HepG2 (cell line): Measurements from ENCODE around the gene PIEZO2. TPM values are rescaled to one million over a fixed set of nuclear protein-coding genes. Genes with fewer than 3 reads are reported as not detected.

Source experiments
- ATM ChIP-seq: fragments of 450-650 bp; IDR thresholded peaks from 2 replicates; pipeline ENCODE4 v1.7.1; 2017; ENCODE audit warnings: mild to moderate bottlenecking, borderline replicate concordance
- CCDC6 ChIP-seq: sonication (generic); formaldehyde crosslinking; IDR thresholded peaks from 2 replicates; pipeline ENCODE4 v1.8.1; 2022; ENCODE audit warnings: mild to moderate bottlenecking, missing genetic modification reagents, moderate library complexity
- CREB1 ChIP-seq, 2 experiments: fragments of 450-650 bp in 1 of 2; IDR thresholded peaks; 2 replicates each; pipeline ENCODE4 v1.6.1; 2016 to 2017; ENCODE audit warnings: control low read depth in 1 of 2, mild to moderate bottlenecking in 1 of 2, missing compliant biosample characterization in 1 of 2, missing genetic modification characterization in 1 of 2
- DPF2 ChIP-seq: sonication (generic); formaldehyde crosslinking; IDR thresholded peaks from 2 replicates; pipeline ENCODE4 v1.4.0; 2020; ENCODE audit warnings: mild to moderate bottlenecking, low read depth, missing genetic modification reagents, borderline replicate concordance
- DR1 ChIP-seq: sonication (generic); formaldehyde crosslinking; IDR thresholded peaks from 2 replicates; pipeline ENCODE4 v1.8.0; 2021; ENCODE audit warnings: mild to moderate bottlenecking, missing genetic modification reagents, inconsistent platforms
- IRF2 ChIP-seq: IDR thresholded peaks from 2 replicates; pipeline ENCODE4 v1.6.1; 2018; ENCODE audit warnings: missing genetic modification reagents, missing compliant biosample characterization
- KDM5A ChIP-seq: fragments of 200-600 bp; sonication (generic); IDR thresholded peaks from 2 replicates; pipeline ENCODE4 v1.7.0; 2018; ENCODE audit warnings: antibody characterized with exemption, mild to moderate bottlenecking, low read length, borderline replicate concordance
- KLF6 ChIP-seq: IDR thresholded peaks from 2 replicates; pipeline ENCODE4 v1.8.0; 2016; ENCODE audit warnings: missing biosample characterization, missing genetic modification reagents
- MED1 ChIP-seq: sonication (generic); formaldehyde crosslinking; IDR thresholded peaks from 2 replicates; pipeline ENCODE4 v1.4.0; 2020; ENCODE audit warnings: missing genetic modification reagents
- POLR2AphosphoS2 ChIP-seq: IDR thresholded peaks from 2 replicates; pipeline ENCODE4 v1.6.1; 2011; ENCODE audit warnings: low read depth, low read length, improper control_type of control experiment
- TBL1XR1 ChIP-seq: fragments of 150-350 bp; IDR thresholded peaks from 2 replicates; pipeline ENCODE4 v1.6.1; 2014; ENCODE audit warnings: borderline replicate concordance, low read length; ENCODE audit not compliant: partially characterized antibody
- YEATS4 ChIP-seq: sonication (generic); formaldehyde crosslinking; IDR thresholded peaks from 2 replicates; pipeline ENCODE4 v1.4.0; 2020; ENCODE audit warnings: missing genetic modification reagents, borderline replicate concordance
- ZBTB8A ChIP-seq: sonication (generic); formaldehyde crosslinking; IDR thresholded peaks from 2 replicates; pipeline ENCODE4 v1.4.0; 2020; ENCODE audit warnings: mild to moderate bottlenecking, low read depth, missing genetic modification reagents, borderline replicate concordance
- ZKSCAN5 ChIP-seq: sonication (generic); formaldehyde crosslinking; IDR thresholded peaks from 2 replicates; pipeline ENCODE4 v1.5.1; 2020; ENCODE audit warnings: mild to moderate bottlenecking, missing genetic modification reagents
- ZNF180 ChIP-seq: sonication (generic); formaldehyde crosslinking; IDR thresholded peaks from 2 replicates; pipeline ENCODE4 v1.4.0; 2020; ENCODE audit warnings: low read depth, missing genetic modification reagents, borderline replicate concordance
- ZNF549 ChIP-seq: sonication (generic); formaldehyde crosslinking; IDR thresholded peaks from 2 replicates; pipeline ENCODE4 v1.5.0; 2020; ENCODE audit warnings: missing genetic modification reagents
- ZNF720 ChIP-seq: sonication (generic); formaldehyde crosslinking; IDR thresholded peaks from 2 replicates; pipeline ENCODE4 v1.4.0; 2020; ENCODE audit warnings: missing genetic modification reagents
- ZNF766 ChIP-seq: sonication (generic); formaldehyde crosslinking; IDR thresholded peaks from 2 replicates; pipeline ENCODE4 v1.5.0; 2020; ENCODE audit warnings: missing genetic modification reagents, borderline replicate concordance
- ZNF776 ChIP-seq: sonication (generic); formaldehyde crosslinking; IDR thresholded peaks from 2 replicates; pipeline ENCODE4 v1.4.0; 2020; ENCODE audit warnings: mild to moderate bottlenecking, missing genetic modification reagents
- ZNF792 ChIP-seq: IDR thresholded peaks from 2 replicates; pipeline ENCODE4 v1.6.1; 2016
- ZNF841 ChIP-seq: sonication (generic); formaldehyde crosslinking; IDR thresholded peaks from 2 replicates; pipeline ENCODE4 v1.8.1; 2023; ENCODE audit warnings: missing genetic modification reagents, borderline replicate concordance
- ZSCAN21 ChIP-seq: sonication (generic); formaldehyde crosslinking; IDR thresholded peaks from 2 replicates; pipeline ENCODE4 v1.8.0; 2022; ENCODE audit warnings: mild to moderate bottlenecking, missing genetic modification reagents, moderate library complexity, borderline replicate concordance
- ZSCAN9 ChIP-seq: IDR thresholded peaks from 2 replicates; pipeline ENCODE4 v1.6.1; 2016; ENCODE audit warnings: borderline replicate concordance
- polyA plus RNA-seq, 8 experiments: library from polyadenylated mRNA; depleted of rRNA in 3 of 8; stranded (reverse) in 7 of 8; unstranded in 1 of 8; fragments of >200 nt; fragmentation: Illumina TruSeq in 4 of 8; extraction: Trizol in 4 of 8; gene quantifications; 2 replicates each; pipeline versions ENCODE4 v1.2.1 to v1.2.3, GENCODE V29; 2011 to 2016; ENCODE audit warnings: low read depth in 4 of 8, missing spikeins in 1 of 8, mixed read lengths in 1 of 8; ENCODE audit not compliant: insufficient read depth in 1 of 8
- total RNA-seq, 5 experiments: library from RNA; depleted of rRNA; stranded (reverse); fragments of >200 nt; fragmentation: Illumina TruSeq; extraction: Trizol; gene quantifications; 2 replicates each; pipeline ENCODE4 v1.2.3, GENCODE V29; 2016; ENCODE audit warnings: low read depth in 1 of 5
- TF ChIP-seq, protein P1 (sequence below): sonication (generic); formaldehyde crosslinking; IDR thresholded peaks from 2 replicates; pipeline ENCODE4 v1.4.0; 2020; ENCODE audit warnings: missing genetic modification reagents
- TF ChIP-seq, protein P2 (sequence below): sonication (generic); formaldehyde crosslinking; IDR thresholded peaks from 2 replicates; pipeline ENCODE4 v1.5.1; 2020; ENCODE audit warnings: mild to moderate bottlenecking, missing genetic modification reagents, borderline replicate concordance

PIEZO2 gene
- total and polyA plus RNA-seq, 2 of the 13 experiments (the other 11 are each of a cell fraction or from before 2014, with no cell fraction given), result 15.2 to 27.2 TPM

DNA sequence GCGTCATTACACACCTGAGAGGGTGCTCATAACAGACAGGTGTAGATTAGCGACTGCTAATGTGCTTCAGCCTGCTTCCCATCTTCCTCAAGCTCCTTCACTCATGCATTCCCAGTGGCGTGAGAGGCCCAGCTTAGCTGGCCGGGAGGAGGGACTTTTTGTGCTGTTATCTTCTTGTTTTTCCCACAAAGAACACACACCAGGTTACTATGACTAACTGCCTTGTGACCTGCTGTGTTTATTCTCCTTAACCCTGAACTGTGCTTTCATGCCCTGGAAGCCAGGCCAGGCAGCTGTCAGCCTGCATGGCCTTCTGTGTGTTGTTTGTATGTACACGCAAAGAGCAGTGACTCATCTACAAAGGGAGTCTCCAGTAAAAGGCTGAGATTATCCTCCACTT lies 143.8 kb downstream of the PIEZO2 start (continued):
- peak; percentile 68 for TF ChIP-seq CREB1 (IDR thresholded peaks at IDR 0.05)
- peak; percentile 68; the same call in 1 of the 2 replicates for TF ChIP-seq CREB1 (CRISPR knock-in tag; IDR thresholded peaks at IDR 0.05)
- no peak for TF ChIP-seq ZKSCAN5 (CRISPR knock-in tag)
- TF ChIP-seq, protein P1, sequence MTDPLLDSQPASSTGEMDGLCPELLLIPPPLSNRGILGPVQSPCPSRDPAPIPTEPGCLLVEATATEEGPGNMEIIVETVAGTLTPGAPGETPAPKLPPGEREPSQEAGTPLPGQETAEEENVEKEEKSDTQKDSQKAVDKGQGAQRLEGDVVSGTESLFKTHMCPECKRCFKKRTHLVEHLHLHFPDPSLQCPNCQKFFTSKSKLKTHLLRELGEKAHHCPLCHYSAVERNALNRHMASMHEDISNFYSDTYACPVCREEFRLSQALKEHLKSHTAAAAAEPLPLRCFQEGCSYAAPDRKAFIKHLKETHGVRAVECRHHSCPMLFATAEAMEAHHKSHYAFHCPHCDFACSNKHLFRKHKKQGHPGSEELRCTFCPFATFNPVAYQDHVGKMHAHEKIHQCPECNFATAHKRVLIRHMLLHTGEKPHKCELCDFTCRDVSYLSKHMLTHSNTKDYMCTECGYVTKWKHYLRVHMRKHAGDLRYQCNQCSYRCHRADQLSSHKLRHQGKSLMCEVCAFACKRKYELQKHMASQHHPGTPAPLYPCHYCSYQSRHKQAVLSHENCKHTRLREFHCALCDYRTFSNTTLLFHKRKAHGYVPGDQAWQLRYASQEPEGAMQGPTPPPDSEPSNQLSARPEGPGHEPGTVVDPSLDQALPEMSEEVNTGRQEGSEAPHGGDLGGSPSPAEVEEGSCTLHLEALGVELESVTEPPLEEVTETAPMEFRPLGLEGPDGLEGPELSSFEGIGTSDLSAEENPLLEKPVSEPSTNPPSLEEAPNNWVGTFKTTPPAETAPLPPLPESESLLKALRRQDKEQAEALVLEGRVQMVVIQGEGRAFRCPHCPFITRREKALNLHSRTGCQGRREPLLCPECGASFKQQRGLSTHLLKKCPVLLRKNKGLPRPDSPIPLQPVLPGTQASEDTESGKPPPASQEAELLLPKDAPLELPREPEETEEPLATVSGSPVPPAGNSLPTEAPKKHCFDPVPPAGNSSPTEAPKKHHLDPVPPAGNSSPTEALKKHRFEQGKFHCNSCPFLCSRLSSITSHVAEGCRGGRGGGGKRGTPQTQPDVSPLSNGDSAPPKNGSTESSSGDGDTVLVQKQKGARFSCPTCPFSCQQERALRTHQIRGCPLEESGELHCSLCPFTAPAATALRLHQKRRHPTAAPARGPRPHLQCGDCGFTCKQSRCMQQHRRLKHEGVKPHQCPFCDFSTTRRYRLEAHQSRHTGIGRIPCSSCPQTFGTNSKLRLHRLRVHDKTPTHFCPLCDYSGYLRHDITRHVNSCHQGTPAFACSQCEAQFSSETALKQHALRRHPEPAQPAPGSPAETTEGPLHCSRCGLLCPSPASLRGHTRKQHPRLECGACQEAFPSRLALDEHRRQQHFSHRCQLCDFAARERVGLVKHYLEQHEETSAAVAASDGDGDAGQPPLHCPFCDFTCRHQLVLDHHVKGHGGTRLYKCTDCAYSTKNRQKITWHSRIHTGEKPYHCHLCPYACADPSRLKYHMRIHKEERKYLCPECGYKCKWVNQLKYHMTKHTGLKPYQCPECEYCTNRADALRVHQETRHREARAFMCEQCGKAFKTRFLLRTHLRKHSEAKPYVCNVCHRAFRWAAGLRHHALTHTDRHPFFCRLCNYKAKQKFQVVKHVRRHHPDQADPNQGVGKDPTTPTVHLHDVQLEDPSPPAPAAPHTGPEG (CRISPR knock-in tag), result no peak
- peak; percentile 97 for TF ChIP-seq MED1 (CRISPR knock-in tag)
- TF ChIP-seq, protein P2, sequence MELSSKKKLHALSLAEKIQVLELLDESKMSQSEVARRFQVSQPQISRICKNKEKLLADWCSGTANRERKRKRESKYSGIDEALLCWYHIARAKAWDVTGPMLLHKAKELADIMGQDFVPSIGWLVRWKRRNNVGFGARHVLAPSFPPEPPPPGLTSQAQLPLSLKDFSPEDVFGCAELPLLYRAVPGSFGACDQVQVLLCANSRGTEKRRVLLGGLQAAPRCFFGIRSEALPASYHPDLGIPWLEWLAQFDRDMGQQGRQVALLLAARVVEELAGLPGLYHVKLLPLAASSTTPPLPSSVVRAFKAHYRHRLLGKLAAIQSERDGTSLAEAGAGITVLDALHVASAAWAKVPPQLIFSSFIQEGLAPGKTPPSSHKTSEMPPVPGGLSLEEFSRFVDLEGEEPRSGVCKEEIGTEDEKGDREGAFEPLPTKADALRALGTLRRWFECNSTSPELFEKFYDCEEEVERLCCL (CRISPR knock-in tag), result no peak
- TF ChIP-seq DPF2, result peak; percentile 95
- TF ChIP-seq ZNF720 (CRISPR knock-in tag), result no peak
- TF ChIP-seq DR1 (CRISPR knock-in tag), result no peak
- TF ChIP-seq CCDC6 (CRISPR knock-in tag), result peak; percentile 71; the same call in 1 of the 2 replicates
- TF ChIP-seq ZNF180 (CRISPR knock-in tag), result no peak
- TF ChIP-seq ZBTB8A (CRISPR knock-in tag), result no peak
- TF ChIP-seq ZSCAN9 (CRISPR knock-in tag), result peak; percentile 78; the same call in 1 of the 2 replicates
- TF ChIP-seq KLF6 (CRISPR knock-in tag), result no peak
- no peak for TF ChIP-seq ZNF766 (CRISPR knock-in tag)
- TF ChIP-seq KDM5A, result no peak
- no peak for TF ChIP-seq ATM
- peak; percentile 79; the same call in 1 of the 2 replicates for TF ChIP-seq ZNF792 (CRISPR knock-in tag)
- TF ChIP-seq ZNF776 (CRISPR knock-in tag), result no peak
- peak; percentile 58 for TF ChIP-seq TBL1XR1
- TF ChIP-seq IRF2, result peak; percentile 87
- TF ChIP-seq YEATS4 (CRISPR knock-in tag), result peak; percentile 60; the same call in 1 of the 2 replicates
- no peak for TF ChIP-seq ZNF841 (CRISPR knock-in tag)
- TF ChIP-seq POLR2AphosphoS2, result no peak
- 0 out of 2 replicates have a peak, but pooled peaks have one; percentile 19 for TF ChIP-seq ZSCAN21
- no peak for TF ChIP-seq ZNF549 (CRISPR knock-in tag)
